LNCAP (cell line): ENCODE results near the gene BSND.

ENCODE experiments used
- CTCF ChIP-seq: fragments of 450-650 bp; IDR thresholded peaks from 2 replicates; pipeline ENCODE4 v1.5.1; 2017; ENCODE audit warnings: mild to moderate bottlenecking

Gene BSND

GRCh38 chr1:54969879-54970278 is 28.9 kb upstream of the BSND start:
- TF ChIP-seq CTCF: no peak

- no peak for TF ChIP-seq CTCF
Observed at GRCh38 chr1:54970901-54971300, 27.8 kb upstream of the BSND start.

- no peak for TF ChIP-seq CTCF
Observed at GRCh38 chr1:54971317-54971791, 27.4 kb upstream of the BSND start.

- TF ChIP-seq CTCF: no peak
Observed at GRCh38 chr1:54972436-54972835, 26.3 kb upstream of the BSND start.

- peak; percentile 37; the same call in 1 of the 2 replicates for TF ChIP-seq CTCF
Observed at GRCh38 chr1:54973205-54973921, 25.4 kb upstream of the BSND start.

GRCh38 chr1:54975356-54976108 is 23.2 kb upstream of the BSND start:
- TF ChIP-seq CTCF: no peak

GRCh38 chr1:54976747-54977146 is 22.0 kb upstream of the BSND start:
- TF ChIP-seq CTCF: no peak
